Measurements from ENCODE around the gene MTA1. TPM values are rescaled to one million over a fixed set of nuclear protein-coding genes. Genes with fewer than 3 reads are reported as not detected.

The MTA1 gene
- total RNA-seq, 1 donor from 2014 or later, result 95.2 TPM

Other genes starting within 250 kb of the MTA1 start
- gene NUDT14, start 238.5 kb upstream of the MTA1 start, total RNA-seq, result 21.7 TPM
- 34.7 TPM for gene BTBD6, start 171.3 kb upstream of the MTA1 start, total RNA-seq
- gene BRF1, start 118.8 kb upstream of the MTA1 start, total RNA-seq, result 48.4 TPM
- gene PACS2, start 105.1 kb upstream of the MTA1 start, total RNA-seq, result 152 TPM
- 6.0 TPM for gene TEX22, start 21.3 kb upstream of the MTA1 start, total RNA-seq
- gene CRIP2, start 55.0 kb downstream of the MTA1 start, total RNA-seq, result 172 TPM
- gene CRIP1, start 67.1 kb downstream of the MTA1 start, total RNA-seq, result 112 TPM
- gene TEDC1, start 71.4 kb downstream of the MTA1 start, total RNA-seq, result 14.1 TPM
- gene TMEM121, start 106.8 kb downstream of the MTA1 start, total RNA-seq, result 8.7 TPM